GM21360 (cell line): ENCODE data around the gene KRTAP10-5.
"Not testable (repeated sequence)": the region's sequence is repeated elsewhere in the genome, so short reads cannot be mapped to it uniquely, and the experiment has no call there.

Source experiments
- ATAC-seq: cut with Tn5 transposase; IDR thresholded peaks from one replicate; pipeline ENCODE4 v1.9.1; 2021; ENCODE audit warnings: mild to moderate bottlenecking, moderate library complexity; ENCODE audit not compliant: unreplicated experiment

Gene KRTAP10-5

GRCh38 chr21:44611551-44611950, 31.1 kb upstream of the KRTAP10-5 start:
- no peak for ATAC-seq

- ATAC-seq, result not testable (repeated sequence)
Measured at GRCh38 chr21:44610157-44610843, 29.9 kb upstream of the KRTAP10-5 start.

- ATAC-seq, result no peak
Measured at GRCh38 chr21:44609193-44609592, 28.8 kb upstream of the KRTAP10-5 start.

GRCh38 chr21:44606495-44606894, 26.1 kb upstream of the KRTAP10-5 start:
- ATAC-seq, result no peak

- ATAC-seq, result no peak
Measured at GRCh38 chr21:44603911-44604310, 23.5 kb upstream of the KRTAP10-5 start.

GRCh38 chr21:44603109-44603875, 22.9 kb upstream of the KRTAP10-5 start:
- no peak for ATAC-seq

- no peak for ATAC-seq
Measured at GRCh38 chr21:44602463-44602850, 22.1 kb upstream of the KRTAP10-5 start.

- ATAC-seq, result no peak
Measured at GRCh38 chr21:44601596-44602462, 21.4 kb upstream of the KRTAP10-5 start.

- not testable (repeated sequence) for ATAC-seq
Measured at GRCh38 chr21:44601091-44601490, 20.7 kb upstream of the KRTAP10-5 start.

- ATAC-seq, result not testable (repeated sequence)
Measured at GRCh38 chr21:44600118-44600978, 19.9 kb upstream of the KRTAP10-5 start, which contains the start of gene KRTAP10-7. TSS of gene KRTAP10-7 (plus strand) at chr21:44600597. CDS start at chr21:44600622, 25 bp downstream.

- ATAC-seq, result no peak
Measured at GRCh38 chr21:44599264-44600029, 19.0 kb upstream of the KRTAP10-5 start.

- no peak for ATAC-seq
Measured at GRCh38 chr21:44598061-44598460, 17.7 kb upstream of the KRTAP10-5 start.

GRCh38 chr21:44596068-44596725, 15.8 kb upstream of the KRTAP10-5 start:
- no peak for ATAC-seq

GRCh38 chr21:44595524-44595923, 15.1 kb upstream of the KRTAP10-5 start:
- ATAC-seq, result no peak

GRCh38 chr21:44594406-44594916, 14.1 kb upstream of the KRTAP10-5 start:
- ATAC-seq, result no peak

- ATAC-seq, result no peak
Measured at GRCh38 chr21:44593598-44594405, 13.4 kb upstream of the KRTAP10-5 start.

GRCh38 chr21:44592446-44593311, 12.3 kb upstream of the KRTAP10-5 start, which contains the start of gene KRTAP10-6:
TSS of gene KRTAP10-6 (minus strand) at chr21:44592505. CDS start at chr21:44592484, 21 bp downstream.
- ATAC-seq, result no peak
